Ishikawa (cell line): ENCODE data around the gene PRTG.

Experiments
- CEBPB ChIP-seq: IDR thresholded peaks from 2 replicates; pipeline ENCODE4 v1.6.1; 2012
- CREB1 ChIP-seq: IDR thresholded peaks from 2 replicates; pipeline ENCODE4 v1.6.1; 2012; ENCODE audit warnings: low read depth
- EGR1 ChIP-seq: IDR thresholded peaks from 2 replicates; pipeline ENCODE4 v1.6.1; 2012
- EP300 ChIP-seq: IDR thresholded peaks from 2 replicates; pipeline ENCODE4 v1.6.1; 2012; ENCODE audit warnings: borderline replicate concordance
- FOXM1 ChIP-seq: IDR thresholded peaks from 2 replicates; pipeline ENCODE4 v1.6.1; 2012; ENCODE audit warnings: low read depth, borderline replicate concordance
- NFIC ChIP-seq: IDR thresholded peaks from 2 replicates; pipeline ENCODE4 v1.6.1; 2012
- RAD21 ChIP-seq: IDR thresholded peaks from 2 replicates; pipeline ENCODE4 v1.6.1; 2012; ENCODE audit warnings: low read depth
- TAF1 ChIP-seq: IDR thresholded peaks from 2 replicates; pipeline ENCODE4 v1.6.1; 2012; ENCODE audit warnings: low read depth, mild to moderate bottlenecking
- TCF12 ChIP-seq: IDR thresholded peaks from 2 replicates; pipeline ENCODE4 v1.6.1; 2012; ENCODE audit warnings: low read depth
- TEAD4 ChIP-seq: IDR thresholded peaks from 2 replicates; pipeline ENCODE4 v1.6.1; 2012
- YY1 ChIP-seq: IDR thresholded peaks from 2 replicates; pipeline ENCODE4 v1.6.1; 2012; ENCODE audit warnings: low read depth
- ZBTB7A ChIP-seq: IDR thresholded peaks from 2 replicates; pipeline ENCODE4 v1.6.1; 2012; ENCODE audit warnings: low read depth
- TF ChIP-seq, protein P1 (sequence below): IDR thresholded peaks from 2 replicates; pipeline ENCODE4 v1.6.1; 2012
- TF ChIP-seq, protein P2 (sequence below): IDR thresholded peaks from 2 replicates; pipeline ENCODE4 v1.6.1; 2012; ENCODE audit warnings: low read depth, mild to moderate bottlenecking
- TF ChIP-seq, protein P3 (sequence below): IDR thresholded peaks from 2 replicates; pipeline ENCODE4 v1.6.1; 2012

PRTG gene

DNA sequence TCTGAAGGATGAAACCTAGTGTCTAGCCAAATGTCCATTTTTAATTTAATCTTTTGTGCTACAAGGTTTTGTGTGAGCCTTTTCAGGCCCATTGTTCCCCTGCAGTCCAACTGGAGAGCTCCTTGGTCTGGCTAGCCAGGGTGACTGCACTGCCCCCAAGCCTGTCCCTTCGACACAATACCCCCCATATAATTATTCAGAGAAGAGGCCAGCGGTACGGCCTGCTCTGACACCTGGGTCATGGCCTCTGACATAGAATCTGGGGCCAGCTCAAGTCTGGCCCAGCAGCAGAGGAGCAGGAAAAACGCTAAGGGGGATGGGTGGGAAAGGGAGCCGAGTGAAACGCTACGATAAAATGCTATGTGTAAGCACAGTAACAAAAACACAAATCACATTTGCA lies 90.6 kb downstream of the PRTG start:
- TF ChIP-seq RAD21 = no peak
- TF ChIP-seq TAF1 = no peak
- no peak for TF ChIP-seq YY1
- no peak for TF ChIP-seq FOXM1
- TF ChIP-seq, protein P1, sequence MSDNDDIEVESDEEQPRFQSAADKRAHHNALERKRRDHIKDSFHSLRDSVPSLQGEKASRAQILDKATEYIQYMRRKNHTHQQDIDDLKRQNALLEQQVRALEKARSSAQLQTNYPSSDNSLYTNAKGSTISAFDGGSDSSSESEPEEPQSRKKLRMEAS = no peak
- TF ChIP-seq CEBPB = no peak
- no peak for TF ChIP-seq ZBTB7A
- no peak for TF ChIP-seq TEAD4
- TF ChIP-seq, protein P2, sequence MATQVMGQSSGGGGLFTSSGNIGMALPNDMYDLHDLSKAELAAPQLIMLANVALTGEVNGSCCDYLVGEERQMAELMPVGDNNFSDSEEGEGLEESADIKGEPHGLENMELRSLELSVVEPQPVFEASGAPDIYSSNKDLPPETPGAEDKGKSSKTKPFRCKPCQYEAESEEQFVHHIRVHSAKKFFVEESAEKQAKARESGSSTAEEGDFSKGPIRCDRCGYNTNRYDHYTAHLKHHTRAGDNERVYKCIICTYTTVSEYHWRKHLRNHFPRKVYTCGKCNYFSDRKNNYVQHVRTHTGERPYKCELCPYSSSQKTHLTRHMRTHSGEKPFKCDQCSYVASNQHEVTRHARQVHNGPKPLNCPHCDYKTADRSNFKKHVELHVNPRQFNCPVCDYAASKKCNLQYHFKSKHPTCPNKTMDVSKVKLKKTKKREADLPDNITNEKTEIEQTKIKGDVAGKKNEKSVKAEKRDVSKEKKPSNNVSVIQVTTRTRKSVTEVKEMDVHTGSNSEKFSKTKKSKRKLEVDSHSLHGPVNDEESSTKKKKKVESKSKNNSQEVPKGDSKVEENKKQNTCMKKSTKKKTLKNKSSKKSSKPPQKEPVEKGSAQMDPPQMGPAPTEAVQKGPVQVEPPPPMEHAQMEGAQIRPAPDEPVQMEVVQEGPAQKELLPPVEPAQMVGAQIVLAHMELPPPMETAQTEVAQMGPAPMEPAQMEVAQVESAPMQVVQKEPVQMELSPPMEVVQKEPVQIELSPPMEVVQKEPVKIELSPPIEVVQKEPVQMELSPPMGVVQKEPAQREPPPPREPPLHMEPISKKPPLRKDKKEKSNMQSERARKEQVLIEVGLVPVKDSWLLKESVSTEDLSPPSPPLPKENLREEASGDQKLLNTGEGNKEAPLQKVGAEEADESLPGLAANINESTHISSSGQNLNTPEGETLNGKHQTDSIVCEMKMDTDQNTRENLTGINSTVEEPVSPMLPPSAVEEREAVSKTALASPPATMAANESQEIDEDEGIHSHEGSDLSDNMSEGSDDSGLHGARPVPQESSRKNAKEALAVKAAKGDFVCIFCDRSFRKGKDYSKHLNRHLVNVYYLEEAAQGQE = no peak
- TF ChIP-seq TCF12 = no peak
- TF ChIP-seq EGR1 = no peak
- TF ChIP-seq EP300 = no peak
- TF ChIP-seq, protein P3, sequence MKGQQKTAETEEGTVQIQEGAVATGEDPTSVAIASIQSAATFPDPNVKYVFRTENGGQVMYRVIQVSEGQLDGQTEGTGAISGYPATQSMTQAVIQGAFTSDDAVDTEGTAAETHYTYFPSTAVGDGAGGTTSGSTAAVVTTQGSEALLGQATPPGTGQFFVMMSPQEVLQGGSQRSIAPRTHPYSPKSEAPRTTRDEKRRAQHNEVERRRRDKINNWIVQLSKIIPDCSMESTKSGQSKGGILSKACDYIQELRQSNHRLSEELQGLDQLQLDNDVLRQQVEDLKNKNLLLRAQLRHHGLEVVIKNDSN = no peak
- no peak for TF ChIP-seq NFIC
- no peak for TF ChIP-seq CREB1

DNA sequence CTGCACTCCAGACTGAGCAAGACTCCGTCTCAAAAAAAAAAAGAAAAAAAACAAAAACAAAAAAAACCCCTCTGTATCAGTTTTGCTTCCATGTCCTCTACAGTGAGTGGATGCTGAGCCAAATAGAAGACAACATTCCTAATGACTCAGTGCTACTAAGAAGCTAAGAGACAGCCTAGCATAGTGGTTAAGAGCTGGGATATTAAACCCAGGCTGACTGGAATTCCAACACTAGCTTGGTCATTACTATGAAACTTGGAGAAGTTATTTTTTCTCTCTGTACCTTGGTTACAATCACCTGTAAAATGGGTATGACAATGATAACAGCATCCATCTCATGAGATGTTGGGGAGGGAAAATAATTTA lies 93.9 kb downstream of the PRTG start:
- TF ChIP-seq EP300 (no peak), FOXM1 (no peak), RAD21 (no peak), TEAD4 (no peak), TCF12 (no peak)
- TF ChIP-seq, protein P1 = no peak

DNA sequence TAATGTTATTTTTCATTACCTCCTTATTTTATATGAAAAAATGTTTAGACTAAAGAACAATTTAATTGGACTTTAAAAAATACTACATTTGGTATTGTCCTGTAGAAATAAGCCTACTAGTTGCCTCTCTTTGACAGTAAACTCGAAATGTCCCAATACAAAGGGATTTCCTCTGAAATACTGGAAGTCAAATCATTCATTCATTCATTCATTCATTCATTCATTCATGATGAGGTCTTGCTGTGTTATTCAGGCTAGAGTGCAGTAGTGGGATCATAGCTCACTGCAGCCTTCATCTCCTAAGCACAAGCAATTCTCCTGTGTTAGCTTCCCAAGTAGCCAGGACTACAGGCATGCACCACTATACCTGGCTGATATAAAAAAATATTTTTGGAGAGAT lies 104.2 kb downstream of the PRTG start:
- TF ChIP-seq FOXM1 (no peak), TAF1 (no peak), TEAD4 (no peak)
- TF ChIP-seq, protein P2 = no peak

DNA sequence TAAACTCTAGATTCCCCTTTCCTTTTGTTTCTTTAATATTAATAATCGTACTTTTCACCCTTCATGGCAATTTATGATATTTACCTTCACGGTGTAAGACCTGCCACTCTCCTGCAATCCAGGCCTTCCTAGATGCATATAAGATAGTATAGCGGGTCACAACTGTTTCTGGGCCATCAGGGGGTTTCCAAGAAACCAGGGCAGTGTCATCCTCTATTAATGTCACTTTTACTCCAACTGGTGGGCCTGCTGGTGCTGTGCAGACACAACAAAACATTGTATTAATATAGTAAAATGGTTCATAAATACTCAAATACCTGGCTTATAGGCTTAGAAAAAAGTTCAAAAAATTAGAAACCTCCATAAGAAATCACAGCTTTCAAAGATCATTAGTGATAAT lies 105.9 kb downstream of the PRTG start:
- TF ChIP-seq TEAD4 (no peak), TAF1 (no peak), FOXM1 (no peak), YY1 (no peak), TCF12 (no peak), CREB1 (no peak), ZBTB7A (no peak), RAD21 (no peak), EGR1 (no peak), NFIC (no peak), EP300 (no peak), CEBPB (no peak)
- TF ChIP-seq, protein P1 = no peak
- TF ChIP-seq, protein P3 = no peak
- TF ChIP-seq, protein P2 = no peak

DNA sequence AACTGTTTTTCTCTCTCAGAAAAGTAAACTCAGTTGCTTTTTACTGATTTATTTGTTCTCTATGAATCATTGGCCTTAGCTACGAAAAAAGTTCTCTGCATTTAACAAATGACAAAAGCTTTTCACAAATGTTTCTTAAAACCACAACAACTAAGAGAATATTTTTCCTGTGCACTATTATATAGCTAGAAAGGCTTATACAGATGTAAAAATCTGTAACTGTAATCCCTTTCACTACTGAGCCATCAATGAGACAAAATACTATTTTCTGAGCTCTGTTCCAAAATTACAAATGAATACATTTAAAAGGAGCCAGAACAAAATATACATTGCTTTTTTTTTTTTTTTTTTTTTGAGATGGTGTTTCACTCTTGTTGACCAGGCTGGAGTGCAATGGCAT lies 109.2 kb downstream of the PRTG start:
- TF ChIP-seq, protein P1 = no peak
- TF ChIP-seq CEBPB = no peak
- TF ChIP-seq FOXM1 = no peak
- no peak for TF ChIP-seq YY1
- TF ChIP-seq, protein P3 = no peak
- no peak for TF ChIP-seq NFIC
- no peak for TF ChIP-seq TCF12
- no peak for TF ChIP-seq ZBTB7A
- TF ChIP-seq TAF1 = no peak
- no peak for TF ChIP-seq EGR1
- TF ChIP-seq EP300 = no peak
- TF ChIP-seq, protein P2 = no peak
- TF ChIP-seq CREB1 = no peak
- no peak for TF ChIP-seq RAD21
- no peak for TF ChIP-seq TEAD4
